HG03469 (cell line): ENCODE measurements around the gene G6PC1.
"Not testable (repeated sequence)": the region's sequence is repeated elsewhere in the genome, so short reads cannot be mapped to it uniquely, and the experiment has no call there.

ENCODE experiments used
- ATAC-seq: cut with Tn5 transposase; IDR thresholded peaks from one replicate; pipeline ENCODE4 v1.9.1; 2021; ENCODE audit warnings: mild to moderate bottlenecking, moderate library complexity, moderate number of reproducible peaks; ENCODE audit not compliant: unreplicated experiment

Gene G6PC1

GRCh38 chr17:42873315-42873714 lies 27.3 kb upstream of the G6PC1 start:
- no peak for ATAC-seq

GRCh38 chr17:42873932-42874695 lies 26.5 kb upstream of the G6PC1 start:
- not testable (repeated sequence) for ATAC-seq

DNA sequence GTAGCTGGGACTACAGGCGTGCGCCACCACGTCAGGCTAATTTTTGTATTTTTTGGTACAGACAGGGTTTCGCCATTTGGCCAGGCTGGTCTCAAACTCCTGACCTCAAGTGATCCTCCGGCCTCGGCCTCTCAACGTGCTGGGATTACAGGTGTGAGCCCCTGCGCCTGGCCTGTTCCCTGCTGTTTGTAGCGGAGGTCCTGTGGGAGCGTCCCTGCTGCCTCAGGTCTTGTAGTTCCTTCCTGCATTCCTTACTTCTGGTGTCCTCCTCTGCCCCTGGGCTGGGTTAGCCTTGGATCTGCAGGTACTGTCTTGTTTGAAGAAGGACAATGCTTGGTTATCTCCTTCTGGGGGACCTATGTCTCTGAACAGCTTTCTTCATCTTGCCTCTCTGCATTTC lies 23.6 kb upstream of the G6PC1 start:
- ATAC-seq: no peak

DNA sequence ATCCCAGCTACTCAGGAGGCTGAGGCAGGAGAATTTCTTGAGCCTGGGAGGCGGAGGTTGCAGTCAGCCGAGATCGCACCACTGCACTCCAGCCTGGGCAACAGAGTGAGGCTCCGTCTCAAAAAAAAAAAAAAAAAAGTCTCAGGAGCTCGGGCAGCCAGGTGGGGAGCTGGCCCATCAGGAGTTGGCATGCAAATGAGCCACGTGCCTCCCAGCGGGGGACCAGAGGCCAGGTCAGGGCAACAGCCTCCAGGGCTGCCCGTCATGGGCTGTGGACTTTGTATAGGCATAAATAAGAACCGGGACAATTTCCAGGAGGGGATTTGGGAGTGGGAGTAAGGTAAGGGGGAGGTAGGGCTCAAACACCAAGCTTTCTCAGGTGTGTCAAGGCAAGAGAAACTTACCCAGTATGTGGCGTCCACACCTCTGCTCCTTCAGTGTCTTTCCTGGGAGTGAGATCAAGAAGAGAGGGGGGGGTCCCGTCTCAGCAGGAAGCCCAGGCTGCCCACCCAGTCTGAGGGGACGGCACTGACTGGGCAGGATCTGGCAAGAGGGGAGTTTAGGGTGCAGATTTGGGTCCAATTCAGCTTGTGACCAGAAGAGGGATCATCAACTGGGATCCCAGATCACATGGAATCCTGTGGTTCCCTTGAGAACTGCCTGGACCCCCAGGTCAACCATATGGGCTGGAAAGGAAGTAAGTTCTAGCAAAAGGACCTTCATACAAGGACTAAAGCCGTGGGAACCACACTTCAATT lies 22.3 kb upstream of the G6PC1 start:
- no peak for ATAC-seq

- ATAC-seq: no peak
Measured at GRCh38 chr17:42878924-42879595, 21.5 kb upstream of the G6PC1 start.

DNA sequence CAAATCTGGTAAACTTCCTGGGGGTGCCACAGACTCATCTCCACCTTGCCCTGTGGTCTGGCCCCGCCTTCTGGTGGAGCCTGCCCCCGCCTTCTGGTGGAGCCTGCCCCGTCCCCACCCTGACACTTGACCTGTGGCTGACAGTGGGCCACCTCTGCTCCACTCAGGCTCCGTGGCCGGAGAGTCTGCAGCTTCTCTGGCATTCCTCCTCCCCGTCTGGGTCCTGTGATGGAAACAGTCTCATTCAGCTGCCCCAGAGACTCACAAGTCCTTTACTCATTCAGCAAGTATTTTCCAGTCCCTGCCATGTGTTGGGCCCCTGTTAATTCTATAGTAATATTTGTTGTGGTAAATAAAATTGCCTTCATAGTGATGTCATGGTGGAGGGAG lies 21.0 kb upstream of the G6PC1 start:
- ATAC-seq: no peak

GRCh38 chr17:42880776-42881310 lies 19.8 kb upstream of the G6PC1 start:
- ATAC-seq: no peak

GRCh38 chr17:42881706-42882105 lies 18.9 kb upstream of the G6PC1 start:
- not testable (repeated sequence) for ATAC-seq

GRCh38 chr17:42882166-42882565 lies 18.4 kb upstream of the G6PC1 start:
- no peak for ATAC-seq

- no peak for ATAC-seq
Measured at GRCh38 chr17:42883802-42884558, 16.6 kb upstream of the G6PC1 start.

- ATAC-seq: not testable (repeated sequence)
Measured at GRCh38 chr17:42885806-42886205, 14.8 kb upstream of the G6PC1 start.

GRCh38 chr17:42886283-42887176 lies 14.1 kb upstream of the G6PC1 start:
- no peak for ATAC-seq

DNA sequence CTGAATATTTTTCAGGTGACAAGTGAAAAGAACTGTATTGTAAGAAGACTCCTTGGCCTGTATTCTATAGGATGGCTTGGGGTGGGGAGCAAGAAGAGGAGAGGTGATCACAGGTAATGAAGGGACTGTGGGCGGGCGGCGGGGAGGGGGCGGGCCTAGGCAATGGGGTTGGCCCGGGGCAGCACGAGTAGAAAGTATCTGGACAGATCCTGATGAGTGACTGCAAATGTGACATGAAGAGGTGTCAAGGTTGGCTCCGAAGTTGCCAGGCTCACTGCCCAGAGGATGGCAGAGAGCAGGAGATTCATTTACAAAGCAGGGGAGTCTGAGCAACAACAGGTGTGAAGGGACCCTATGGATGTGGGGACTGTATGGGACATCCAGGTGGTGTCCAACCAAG lies 10.8 kb upstream of the G6PC1 start:
- no peak for ATAC-seq

- ATAC-seq: no peak
Measured at GRCh38 chr17:42891539-42892152, 9.0 kb upstream of the G6PC1 start.

DNA sequence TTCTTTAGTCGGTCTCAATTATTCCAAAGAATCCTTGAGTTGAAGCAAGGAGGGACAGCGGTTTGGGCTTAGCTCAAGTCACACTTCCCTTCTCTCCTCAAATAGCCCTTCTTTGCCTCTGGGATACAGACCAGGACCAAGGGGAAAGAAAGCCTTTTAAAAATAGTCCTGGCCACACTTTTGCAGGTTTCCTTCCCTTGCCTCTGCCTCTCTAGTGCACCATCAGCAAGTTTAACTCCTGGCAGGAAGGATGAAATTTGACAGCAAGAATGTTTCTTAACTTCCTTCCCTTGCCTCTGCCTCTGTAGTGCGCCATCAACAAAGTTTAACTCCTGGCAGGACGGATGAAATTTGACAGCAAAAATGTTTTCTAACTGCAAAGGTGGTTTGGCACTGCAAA lies 7.2 kb upstream of the G6PC1 start:
- no peak for ATAC-seq

GRCh38 chr17:42894283-42895184 lies 6.1 kb upstream of the G6PC1 start:
- no peak for ATAC-seq

DNA sequence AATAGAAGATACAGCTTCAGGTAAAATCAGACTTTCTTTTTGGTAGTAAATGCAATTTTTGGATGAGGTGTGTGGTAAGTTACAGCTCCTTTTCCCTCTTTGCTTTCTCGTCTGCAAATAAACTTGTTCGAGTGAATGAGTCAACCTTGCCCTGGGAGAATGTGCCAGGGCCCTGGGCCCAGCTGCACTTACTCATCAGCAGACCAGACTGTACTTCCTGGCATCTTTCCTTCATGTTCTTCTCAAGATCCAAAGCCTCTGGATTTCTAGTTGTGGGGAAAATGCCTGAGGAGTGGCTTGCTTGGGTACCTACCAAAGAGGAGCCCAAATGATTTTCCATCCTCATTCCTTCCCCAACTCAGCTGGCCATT lies 5.4 kb upstream of the G6PC1 start:
- ATAC-seq: no peak

DNA sequence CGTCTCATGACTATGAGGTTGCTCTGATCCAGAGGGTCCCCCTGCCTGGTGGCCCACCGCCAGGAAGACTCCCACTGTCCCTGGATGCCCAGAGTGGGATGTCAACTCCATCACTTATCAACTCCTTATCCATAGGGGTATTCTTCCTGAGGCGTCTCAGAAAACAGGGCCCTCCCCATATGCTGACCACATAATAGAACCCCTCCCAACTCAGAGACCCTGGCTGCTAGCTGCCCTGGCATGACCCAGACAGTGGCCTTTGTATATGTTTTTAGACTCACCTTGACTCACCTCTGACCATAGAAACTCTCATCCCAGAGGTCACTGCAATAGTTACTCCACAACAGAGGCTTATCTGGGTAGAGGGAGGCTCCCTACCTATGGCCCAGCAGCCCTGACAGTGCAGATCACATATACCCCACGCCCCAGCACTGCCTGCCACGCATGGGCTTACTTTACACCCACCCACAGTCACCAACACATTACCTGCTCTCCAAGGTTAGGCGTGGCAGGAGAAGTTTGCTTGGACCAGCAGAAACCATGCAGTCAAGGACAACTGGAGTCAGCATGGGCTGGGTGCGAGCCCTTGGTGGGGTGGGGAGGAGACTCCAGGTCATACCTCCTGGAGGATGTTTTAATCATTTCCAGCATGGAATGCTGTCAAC lies 2.3 kb upstream of the G6PC1 start:
- ATAC-seq: no peak
